Caki2 (cell line): ENCODE measurements around the gene RAB38. TPM values are rescaled to one million over a fixed set of nuclear protein-coding genes. Genes with fewer than 3 reads are reported as not detected.

ENCODE experiments used
- DNase-seq: peaks from one replicate; pipeline ENCODE4 v3.0.0-alpha.2; 2015; ENCODE audit warnings: low read depth
- in situ Hi-C: cut with HindIII; loops from 2 replicates; pipeline ENCODE4 v1.10.0; 2016; ENCODE audit warnings: low sequenced_read_pairs, low pct_unique_long_range_greater_than_20kb, mixed read lengths
- total RNA-seq: library from RNA; depleted of rRNA; stranded (reverse); fragments of >200 nt; shearing (Covaris generic); gene quantifications from 2 replicates; pipeline ENCODE4 v1.2.3, GENCODE V29; 2014; ENCODE audit warnings: low replicate concordance

The RAB38 gene
- total RNA-seq, 1 experiment from 2014 or later: 21.2 TPM

DNA sequence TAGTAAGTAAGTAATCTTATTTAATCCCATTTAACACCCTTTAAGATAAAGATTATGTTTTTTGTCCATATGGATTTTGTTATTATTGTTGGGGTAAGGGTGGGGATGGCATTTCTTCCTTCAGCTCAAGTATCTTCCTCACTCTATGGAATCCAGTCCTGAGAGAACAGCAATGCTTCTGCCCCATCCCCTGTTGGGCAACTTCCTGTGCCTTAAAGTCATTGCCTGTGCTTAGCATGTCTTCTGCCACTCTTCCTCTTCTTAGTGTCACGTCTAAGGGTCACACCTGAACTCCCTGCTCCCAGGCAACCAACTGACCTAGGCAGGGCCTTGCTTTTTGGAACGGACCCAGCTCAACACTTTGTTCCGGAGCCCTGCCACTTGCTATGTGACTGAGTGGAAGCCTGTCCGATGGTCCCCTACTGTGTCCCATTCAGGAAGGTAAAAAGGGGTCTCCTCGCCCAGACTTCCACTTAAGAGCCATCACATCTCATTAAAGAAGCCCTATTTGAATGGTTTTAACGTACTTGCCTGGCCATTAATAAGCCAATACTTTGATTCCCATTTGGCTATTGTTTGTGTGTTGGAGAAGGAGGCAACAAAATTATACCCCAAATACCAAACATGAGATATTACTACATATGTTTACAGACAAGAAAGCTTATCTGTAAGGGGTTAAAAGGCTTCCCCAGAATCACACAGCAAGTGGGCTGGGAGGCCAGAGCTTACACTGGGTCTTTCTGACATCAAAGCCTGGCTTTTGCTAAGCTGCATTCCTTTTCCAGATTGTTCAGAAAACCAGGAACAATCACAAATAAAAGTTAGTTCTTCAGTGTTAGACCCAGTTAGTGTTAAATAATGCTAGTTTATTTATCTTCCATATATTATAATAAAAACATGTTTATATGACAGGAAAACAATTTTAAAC, 59.2 kb downstream of the RAB38 start:
- DNase-seq: no peak
- in situ Hi-C loops: no loop called here

DNA sequence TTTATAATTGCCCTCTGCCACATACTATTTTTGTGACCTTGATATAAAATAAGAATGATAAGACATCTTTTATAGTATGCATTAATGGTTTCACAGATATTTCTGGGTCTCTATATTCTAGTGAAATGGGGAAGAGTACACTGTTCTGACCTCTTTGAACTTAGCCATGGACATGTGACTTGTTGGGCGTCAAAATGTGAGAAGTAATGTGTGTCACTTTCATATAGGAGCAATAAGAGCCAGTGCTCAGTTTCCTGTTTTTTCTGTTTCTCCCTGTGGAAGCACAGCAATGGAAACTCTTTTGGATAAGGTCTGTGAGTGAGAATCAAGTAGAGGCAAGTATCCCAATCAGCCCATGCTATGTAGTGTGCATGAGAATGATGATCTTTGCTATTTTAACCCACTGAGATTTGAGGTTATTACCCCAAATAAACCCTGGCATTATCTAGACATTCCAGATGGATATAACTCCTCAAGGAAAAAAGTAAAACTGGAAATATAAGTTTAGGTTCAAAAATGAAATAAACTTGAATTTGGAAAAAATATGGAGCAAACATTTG, 60.7 kb downstream of the RAB38 start:
- in situ Hi-C loops: no loop called here
- DNase-seq: no peak

DNA sequence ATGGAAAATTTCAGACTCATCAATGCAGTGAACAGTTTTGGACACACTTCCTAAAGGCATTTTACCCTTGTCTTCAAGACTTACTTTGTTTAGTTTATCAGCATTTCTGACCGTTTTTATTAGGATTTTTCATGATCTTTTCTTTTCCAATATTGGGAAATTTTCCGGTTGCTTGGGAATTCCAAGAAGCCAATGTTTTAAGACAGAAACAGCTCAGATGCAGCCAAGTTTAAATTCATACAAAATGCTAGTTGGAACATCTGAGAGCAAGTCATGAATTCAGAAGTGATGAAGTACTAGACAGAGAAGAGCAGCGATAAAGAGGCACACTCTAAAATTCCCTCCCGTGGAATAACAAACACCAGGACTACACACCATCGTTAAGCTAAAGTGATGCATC, 68.6 kb downstream of the RAB38 start:
- in situ Hi-C loops: no loop called here
- no peak for DNase-seq

DNA sequence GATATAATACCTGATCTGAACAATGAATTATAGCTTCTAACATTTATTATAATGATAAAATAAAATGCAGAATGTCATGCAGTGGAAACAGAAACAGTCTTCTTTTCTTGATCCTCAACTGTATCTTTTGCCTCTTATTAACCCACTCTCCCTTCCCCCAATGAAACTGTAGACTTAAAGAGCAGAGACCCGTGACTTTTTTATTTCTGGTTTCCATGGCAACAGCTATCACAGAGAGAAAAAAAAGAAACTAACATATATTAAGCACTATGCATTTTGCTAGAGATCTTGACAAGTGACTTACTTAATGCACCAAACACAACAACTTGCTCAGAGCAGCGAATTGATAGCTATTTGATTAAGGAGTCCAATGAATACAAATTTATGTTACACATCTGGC, 69.3 kb downstream of the RAB38 start:
- in situ Hi-C loops: no loop called here
- peak; percentile 58 for DNase-seq

DNA sequence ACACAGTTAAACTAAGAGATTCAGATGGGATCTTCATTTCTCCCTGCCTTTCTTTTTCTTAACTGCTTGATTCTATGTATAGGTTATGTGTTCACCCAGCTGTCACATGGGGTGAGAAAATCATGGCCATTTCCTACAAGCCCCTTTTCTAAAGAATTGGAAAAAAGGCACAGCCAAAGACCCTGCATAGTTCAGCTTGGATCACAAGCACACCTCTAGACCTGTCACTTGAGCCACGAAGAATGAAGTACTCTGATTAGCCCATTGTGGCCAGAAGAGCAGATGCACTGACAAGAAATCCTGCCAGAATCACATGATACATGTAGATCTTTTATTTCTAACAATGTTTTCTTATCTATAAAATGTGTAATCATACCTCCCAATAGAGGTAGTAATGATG, 69.7 kb downstream of the RAB38 start:
- DNase-seq: no peak
- in situ Hi-C loops: no loop called here

DNA sequence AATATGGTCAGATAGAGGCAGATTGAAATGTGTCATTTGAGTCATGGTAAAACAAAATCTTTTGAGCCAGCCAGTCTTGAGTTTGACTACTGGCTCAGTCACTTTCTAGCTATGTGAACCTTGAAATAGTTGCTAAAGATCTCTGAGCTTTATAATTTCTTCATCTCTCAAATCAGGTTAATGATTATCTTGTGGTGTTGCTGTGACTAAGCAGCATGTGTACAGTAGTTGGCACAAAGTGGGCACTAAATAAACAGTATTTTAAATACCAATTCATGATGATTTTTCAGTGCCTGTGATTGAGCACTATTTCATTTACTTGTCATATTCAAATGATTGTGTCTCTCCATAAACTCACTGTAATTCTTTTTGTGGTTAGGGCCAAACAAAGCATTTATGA, 70.8 kb downstream of the RAB38 start:
- in situ Hi-C loops: no loop called here
- peak; percentile 78 for DNase-seq

DNA sequence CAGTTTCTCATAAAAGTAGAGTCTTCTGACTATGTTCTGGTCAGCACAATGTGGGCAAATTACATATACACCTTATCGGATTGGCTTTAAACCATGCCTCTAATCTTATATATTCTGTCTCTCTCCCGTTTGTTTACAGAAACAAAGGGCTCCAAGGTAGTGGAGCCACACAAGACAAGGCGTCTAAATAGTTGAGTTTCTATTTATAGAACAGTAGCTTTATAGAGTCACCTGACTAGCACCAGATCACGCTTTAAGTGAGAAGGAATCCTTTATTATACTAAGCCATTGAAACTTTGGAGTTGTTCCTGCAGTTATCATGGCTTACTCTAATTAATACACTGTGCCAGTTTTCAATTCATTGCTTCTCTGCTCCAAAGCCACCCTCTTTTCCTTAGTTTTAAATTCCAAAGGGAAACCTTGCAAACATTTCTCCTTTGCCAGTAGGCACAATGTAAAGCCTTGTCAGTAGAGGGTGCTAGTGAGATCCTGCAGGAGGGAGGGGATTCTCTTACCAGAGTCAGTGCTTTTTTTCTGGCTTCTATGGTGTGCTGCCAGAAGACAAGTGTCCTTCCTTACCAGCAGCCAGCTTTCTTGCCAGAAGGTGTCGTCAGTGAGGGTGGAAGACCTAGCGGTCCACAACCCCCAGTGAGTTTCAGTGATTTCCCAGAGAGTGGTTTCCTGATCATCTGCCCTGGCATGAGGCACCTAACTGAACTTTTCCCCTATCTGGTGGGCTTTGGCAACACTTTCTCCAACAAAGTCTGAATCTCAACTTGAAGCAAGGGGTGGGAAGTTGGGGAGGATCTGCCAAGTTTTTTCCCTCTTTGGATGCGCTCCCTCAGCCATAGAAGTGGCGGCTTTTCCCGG, 71.7 kb downstream of the RAB38 start:
- peak; percentile 90 for DNase-seq
- in situ Hi-C loops: no loop called here

DNA sequence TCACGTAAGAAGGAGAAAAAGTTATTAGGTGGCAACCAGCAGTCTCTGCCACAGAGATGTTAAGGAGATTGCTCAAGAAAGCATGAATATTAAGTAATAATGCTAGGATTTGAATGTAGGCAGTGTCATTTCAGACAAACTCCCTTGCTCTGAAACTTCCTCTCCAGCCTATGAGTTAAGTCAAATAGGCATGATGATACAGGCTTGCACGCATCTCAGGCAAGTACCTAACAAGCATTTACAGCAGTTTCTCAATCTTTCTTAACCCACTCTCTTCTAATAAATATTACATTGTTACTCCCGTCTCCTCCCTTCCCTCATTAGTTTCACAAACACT, 72.7 kb downstream of the RAB38 start:
- in situ Hi-C loops: no loop called here
- no peak for DNase-seq

DNA sequence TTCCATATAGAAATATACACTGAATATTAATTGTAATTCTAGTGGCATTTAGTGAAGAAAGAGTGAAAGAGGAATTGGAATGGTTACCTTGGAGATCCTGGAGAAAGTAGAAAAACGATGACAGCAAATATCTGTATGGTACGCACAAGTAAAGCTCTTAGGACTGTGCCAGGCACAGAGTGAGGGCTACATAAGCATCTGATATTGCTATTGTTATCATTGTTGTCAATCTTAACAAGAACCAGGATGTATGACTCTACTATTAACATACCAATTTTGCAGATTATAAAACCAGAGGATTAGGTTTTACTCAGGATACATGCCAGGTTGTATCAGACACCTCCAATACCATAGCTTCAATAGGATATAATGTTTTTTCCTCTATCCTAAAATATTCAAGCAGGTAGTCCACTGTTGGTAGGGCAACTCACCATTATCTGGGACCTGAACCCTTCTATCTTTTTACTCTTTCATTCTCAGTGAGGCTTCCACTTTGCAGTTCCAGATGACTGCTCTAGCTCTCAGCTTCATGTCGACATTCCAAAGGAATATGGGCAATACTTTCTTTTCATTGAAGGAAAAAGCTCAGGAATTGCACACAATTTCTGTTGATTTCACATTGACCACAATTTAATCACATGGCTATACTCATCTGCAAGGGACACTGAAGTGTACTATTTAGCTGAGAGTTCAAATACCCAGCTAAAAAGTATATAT, 73.2 kb downstream of the RAB38 start:
- no peak for DNase-seq
- in situ Hi-C loops: no loop called here

DNA sequence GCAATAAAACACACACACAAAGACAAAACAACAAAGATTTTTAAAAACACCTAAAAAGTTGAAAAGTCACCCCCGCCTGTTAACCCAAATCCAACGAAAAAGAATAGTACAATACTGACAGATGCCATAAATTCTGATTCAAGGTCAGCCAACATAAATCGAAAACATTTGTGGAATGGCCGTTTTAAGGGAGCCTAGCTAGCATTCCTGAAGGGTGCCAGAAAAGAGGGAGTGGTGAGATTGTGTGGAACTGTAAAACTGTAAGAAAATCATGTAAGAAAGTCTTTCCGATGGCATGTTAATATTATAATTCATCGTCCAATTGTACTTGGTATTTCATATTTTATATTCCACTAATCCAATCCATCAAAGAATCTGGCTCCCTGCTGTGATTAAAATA, 75.1 kb downstream of the RAB38 start:
- in situ Hi-C loops: no loop called here

DNA sequence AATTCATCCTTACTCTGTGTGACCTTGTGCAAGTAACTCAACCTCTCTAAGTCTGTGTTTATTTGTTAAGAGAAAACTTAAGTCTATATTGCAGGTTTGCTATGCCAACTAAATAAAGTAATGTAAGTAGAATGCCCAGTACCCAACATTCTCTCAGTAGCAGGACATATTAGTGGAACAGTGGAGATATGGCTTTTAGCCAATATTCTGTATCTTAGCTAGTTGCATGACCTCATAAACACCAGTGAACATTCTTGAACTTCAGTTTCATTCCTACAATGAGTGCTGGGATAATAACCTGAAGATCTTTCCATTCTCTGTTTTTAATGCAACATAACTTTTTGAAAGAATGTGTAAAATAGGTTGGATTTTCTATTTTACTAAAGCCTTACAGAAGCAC, 77.0 kb downstream of the RAB38 start:
- no peak for DNase-seq
- in situ Hi-C loops: no loop called here

More for the DNA sequence above, 75.1 kb downstream of the RAB38 start:
- no peak for DNase-seq

DNA sequence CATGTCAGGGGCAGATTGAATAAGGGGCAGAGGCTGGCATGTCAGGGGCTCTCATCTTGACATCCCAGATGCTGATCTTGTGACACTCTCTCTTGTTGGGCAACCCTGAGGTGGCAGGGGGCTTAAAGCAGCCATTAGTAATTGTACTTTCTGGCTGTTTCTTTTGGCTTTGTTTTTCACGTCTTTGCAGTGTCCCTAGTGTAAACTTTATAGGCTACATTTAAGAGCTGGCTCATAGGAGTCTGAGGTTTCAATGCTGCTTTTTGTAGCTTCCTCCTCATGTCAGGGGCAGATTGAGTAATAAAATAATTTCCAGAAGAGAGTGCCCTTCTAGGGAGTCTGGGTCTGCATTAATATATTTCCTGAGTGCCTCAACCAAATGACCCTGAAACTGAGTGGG, 86.1 kb downstream of the RAB38 start:
- in situ Hi-C loops: no loop called here
- DNase-seq: no peak

DNA sequence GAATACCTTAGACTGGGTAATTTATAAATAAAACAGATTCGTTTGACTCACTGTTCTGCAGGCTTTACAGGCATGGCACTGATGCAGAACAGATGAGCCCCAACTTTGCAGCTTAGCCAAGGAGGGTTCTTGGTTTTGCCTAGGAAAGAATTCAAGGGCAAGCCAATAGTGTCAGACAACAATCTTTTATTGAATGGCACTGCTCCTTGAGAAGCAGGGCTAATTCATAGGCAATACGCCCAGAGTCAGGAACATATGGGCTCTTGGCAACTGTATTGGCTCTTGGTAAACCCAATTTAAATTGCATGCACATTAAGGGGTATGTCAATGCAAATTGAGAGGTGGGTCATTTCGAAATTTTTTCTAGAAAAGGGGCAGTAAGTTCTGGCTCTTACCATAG, 87.9 kb downstream of the RAB38 start:
- in situ Hi-C loops: no loop called here
- DNase-seq: no peak

DNA sequence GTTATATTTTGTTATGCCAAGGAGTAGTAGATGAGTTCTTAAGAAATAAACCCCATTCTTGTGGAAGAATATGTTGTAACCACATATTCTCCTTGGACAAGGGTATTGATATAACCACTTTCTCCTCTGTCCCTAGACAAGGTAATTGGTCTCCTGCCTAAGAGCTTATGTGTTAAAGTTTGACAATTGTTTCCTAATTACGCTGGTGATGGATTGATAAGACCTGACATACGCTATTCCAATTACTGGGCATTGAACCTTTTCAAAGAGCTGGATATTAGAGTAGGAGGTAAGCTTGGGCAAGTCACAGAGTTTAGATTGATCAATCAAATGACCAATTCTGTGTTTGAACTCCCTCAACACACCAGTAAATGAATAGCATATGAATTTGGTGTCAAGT, 88.9 kb downstream of the RAB38 start:
- no peak for DNase-seq
- in situ Hi-C loops: no loop called here

DNA sequence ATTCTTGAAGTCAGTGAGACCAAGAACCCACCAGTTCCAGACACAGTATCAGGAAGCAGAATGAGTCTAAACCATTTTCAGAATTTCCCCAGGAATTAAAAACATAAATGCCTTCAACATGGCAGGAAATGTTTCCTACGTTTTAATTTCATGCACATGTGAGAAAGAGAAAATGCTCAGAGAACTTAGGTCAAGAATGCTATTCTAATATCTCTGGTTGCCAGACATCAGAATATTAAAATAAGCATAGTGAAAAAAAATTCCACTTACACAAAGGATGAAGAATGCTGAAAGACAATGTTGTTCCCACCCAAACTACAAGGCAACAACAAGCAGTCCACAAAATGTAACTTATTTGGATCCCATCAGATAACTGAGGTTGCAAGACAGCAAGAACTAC, 104.8 kb downstream of the RAB38 start:
- in situ Hi-C loops: no loop called here
- no peak for DNase-seq

DNA sequence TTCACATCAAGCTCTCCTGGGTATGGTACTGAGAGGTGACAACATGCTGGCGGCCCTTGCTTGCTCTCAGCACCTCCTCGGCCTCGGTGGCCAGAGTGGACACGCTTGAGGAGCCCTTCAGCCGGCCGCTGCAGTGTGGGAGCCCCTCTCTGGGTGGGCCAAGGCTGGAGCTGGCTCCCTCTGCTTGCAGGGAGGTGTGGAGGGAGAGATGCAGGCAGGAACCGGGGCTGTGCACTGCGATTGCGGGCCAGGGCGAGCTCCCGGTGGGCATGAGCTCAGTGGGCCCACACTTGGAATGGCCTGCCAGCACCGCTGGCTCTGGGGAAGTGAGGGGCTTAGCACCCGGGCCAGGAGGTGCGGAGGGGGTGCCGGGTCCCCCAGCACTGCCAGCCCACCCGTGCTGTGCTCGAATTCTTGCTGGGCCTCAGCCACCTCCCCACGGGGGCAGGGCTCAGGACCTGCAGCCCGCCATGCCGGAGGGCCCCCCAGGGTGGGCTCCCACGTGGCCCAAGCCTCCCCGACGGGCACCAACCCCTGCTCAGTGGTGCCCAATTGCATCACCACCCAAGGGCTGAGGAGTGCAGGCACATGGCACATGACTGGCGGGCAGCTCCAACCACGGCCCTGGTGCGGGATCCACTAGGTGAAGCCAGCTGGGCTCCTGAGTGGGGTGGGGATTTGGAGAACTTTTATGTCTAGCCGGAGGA, 106.2 kb downstream of the RAB38 start:
- in situ Hi-C loops: no loop called here

DNA sequence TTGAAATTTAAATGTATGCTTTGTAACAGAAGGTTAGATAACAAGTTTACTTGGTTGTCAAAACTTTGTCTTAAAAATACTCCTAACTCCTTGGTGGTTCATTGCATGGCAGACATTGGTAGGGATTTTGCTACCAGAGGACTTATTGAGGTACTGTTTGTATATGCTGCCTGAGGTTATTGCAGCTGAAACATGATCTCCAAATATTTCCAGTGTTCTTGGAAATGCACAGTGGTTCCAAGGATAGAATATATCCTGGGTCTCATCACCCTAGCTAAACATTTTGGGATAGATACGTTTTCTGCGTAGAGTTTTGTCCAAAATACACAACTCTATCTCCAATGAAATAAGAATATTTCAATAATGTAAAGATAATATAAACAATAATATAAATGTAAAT, 109.2 kb downstream of the RAB38 start:
- no peak for DNase-seq
- in situ Hi-C loops: no loop called here

More for the DNA sequence above, 106.2 kb downstream of the RAB38 start:
- DNase-seq: no peak

DNA sequence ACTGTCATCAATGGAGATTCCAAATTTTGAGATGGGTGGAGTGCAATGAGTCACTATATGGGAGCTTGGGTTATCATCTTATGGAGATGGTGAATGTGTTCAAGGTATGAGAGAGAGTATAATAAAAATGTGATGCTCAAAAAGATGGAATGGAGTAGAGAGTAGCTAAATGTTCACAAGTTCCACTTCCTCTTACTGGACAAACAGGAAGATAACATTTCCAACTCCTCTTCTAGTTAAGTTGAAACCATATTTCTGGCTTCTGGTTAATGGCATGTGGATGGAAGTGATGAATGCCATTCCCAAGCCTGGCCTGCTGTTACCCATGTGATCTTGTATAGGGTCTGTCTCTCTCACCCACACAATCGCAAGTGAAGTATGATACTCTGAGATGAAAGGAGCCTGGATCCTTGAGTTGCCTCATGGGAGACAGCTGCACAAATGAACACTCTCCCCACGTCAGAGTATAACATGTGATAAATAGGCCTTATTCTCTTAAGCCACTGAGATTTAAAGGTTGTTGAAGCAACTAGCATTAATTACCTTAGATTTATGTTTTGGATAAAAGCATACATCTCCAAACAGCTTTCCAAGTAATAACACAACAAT, 111.0 kb downstream of the RAB38 start:
- in situ Hi-C loops: no loop called here
- no peak for DNase-seq
